ENCODE data around the gene OOSP4A. TPM values are rescaled to one million over a fixed set of nuclear protein-coding genes. Genes with fewer than 3 reads are reported as not detected.
"Not testable (repeated sequence)": the region's sequence is repeated elsewhere in the genome, so short reads cannot be mapped to it uniquely, and the experiment has no call there.

The OOSP4A gene
- total and polyA plus RNA-seq, 3 donors from 2014 or later = not detected

- TF ChIP-seq POLR2A (IDR thresholded peaks at IDR 0.05) (no peak), CTCF (IDR thresholded peaks at IDR 0.05) (no peak)
- Histone ChIP-seq H3K27ac (no peak overlapping the region), H3K4me3 (no peak overlapping the region), H3K36me3 (ENCODE audit: low read depth, missing control alignments) (no peaks in the 10 kb centered on the region), H3K27me3 (no peaks in the 10 kb centered on the region), H3K4me1 (no peaks in the 10 kb centered on the region), H3K9me3 (no peaks in the 10 kb centered on the region)
- WGBS, 2 donors = 89 to 96% methylated on average over 3 of the region's 3 CpGs
- intact Hi-C loops (cut with DNase I; ENCODE audit: low total_unique reads) = no loop called here
- DNase-seq = no peak
These were observed 4.0 kb downstream of the OOSP4A start for GRCh38 chr11:59967677-59968394.

- intact Hi-C loops (cut with DNase I; ENCODE audit: low total_unique reads) = no loop called here
- 80 to 89% methylated on average over 1 of the region's 1 CpG for WGBS, 2 donors
- H3K27ac ChIP-seq = no peak overlapping the region
- H3K36me3 ChIP-seq (ENCODE audit: low read depth, missing control alignments) = no peaks in the 10 kb centered on the region
- H3K4me3 ChIP-seq = no peak overlapping the region
- TF ChIP-seq CTCF (IDR thresholded peaks at IDR 0.05) = no peak
- TF ChIP-seq POLR2A (IDR thresholded peaks at IDR 0.05) = no peak
- H3K27me3 ChIP-seq = no peaks in the 10 kb centered on the region
- H3K4me1 ChIP-seq = no peaks in the 10 kb centered on the region
- DNase-seq = no peak
- H3K9me3 ChIP-seq = no peaks in the 10 kb centered on the region
These were observed 4.6 kb downstream of the OOSP4A start for GRCh38 chr11:59968395-59968783.

- Histone ChIP-seq H3K4me3 (no peak overlapping the region), H3K27me3 (no peaks in the 10 kb centered on the region), H3K36me3 (ENCODE audit: low read depth, missing control alignments) (no peaks in the 10 kb centered on the region), H3K27ac (no peak overlapping the region), H3K9me3 (no peaks in the 10 kb centered on the region), H3K4me1 (no peaks in the 10 kb centered on the region)
- no peak for TF ChIP-seq CTCF (IDR thresholded peaks at IDR 0.05)
- no peak for TF ChIP-seq POLR2A (IDR thresholded peaks at IDR 0.05)
- intact Hi-C loops (cut with DNase I; ENCODE audit: low total_unique reads) = no loop called here
- no peak for DNase-seq
- 78 to 79% methylated on average over 5 of the region's 5 CpGs for WGBS, 2 donors
These were observed 9.3 kb downstream of the OOSP4A start for GRCh38 chr11:59973097-59973496.

DNA sequence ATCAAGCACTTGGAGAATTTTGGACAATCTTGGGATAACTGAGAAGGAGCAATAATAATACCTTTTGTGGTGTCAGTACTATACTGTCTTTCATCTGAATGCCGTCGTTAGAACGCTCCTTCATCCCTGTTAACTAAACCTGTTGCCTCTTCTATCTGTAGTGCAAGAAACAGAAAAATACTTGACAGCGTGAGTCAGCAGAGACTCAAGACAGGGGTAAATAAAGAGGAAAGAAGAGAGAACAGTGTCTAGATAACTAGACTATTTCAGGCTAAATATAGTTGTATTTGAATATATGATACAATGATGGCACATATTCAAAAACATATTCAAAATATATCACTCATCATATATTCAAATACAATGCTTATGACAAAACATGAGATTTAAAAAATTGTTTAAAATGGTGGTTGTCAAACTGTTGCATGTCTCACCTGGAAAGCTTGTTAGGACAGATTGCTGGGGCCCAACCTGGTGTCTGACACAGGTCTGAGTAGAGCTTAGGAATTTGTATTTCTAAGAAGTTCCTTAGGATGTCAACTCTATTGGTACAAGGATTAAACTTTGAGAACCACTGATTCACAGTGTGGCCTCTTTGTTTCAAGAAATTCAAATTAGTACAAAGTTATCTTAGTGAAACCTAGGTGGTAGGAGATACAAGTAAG, 17.4 kb downstream of the OOSP4A start:
- TF ChIP-seq POLR2A (IDR thresholded peaks at IDR 0.05) = no peak
- no peak for TF ChIP-seq CTCF (IDR thresholded peaks at IDR 0.05)
- Histone ChIP-seq H3K4me1 (no peaks in the 10 kb centered on the region), H3K27me3 (no peaks in the 10 kb centered on the region), H3K4me3 (no peak overlapping the region), H3K9me3 (no peaks in the 10 kb centered on the region), H3K27ac (no peak overlapping the region), H3K36me3 (ENCODE audit: low read depth, missing control alignments) (no peaks in the 10 kb centered on the region)
- intact Hi-C loops (cut with DNase I; ENCODE audit: low total_unique reads) = no loop called here
- no peak for DNase-seq
- WGBS, 2 donors = 93 to 99% methylated on average over 4 of the region's 4 CpGs

DNA sequence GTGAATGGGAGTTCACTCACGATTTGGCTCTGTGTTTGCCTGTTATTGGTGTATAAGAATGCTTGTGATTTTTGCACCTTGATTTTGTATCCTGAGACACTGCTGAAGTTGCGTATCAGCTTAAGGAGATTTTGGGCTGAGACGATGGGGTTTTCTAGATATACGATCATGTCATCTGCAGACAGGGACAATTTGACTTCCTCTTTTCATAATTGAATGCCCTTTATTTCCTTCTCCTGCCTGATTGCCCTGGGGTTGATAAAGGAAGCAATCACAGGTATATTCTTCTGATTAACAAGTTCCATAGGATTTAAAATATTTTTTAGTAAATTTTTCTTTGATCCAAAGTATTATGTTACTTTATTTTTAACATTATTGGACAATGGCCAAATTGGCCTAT, 18.2 kb downstream of the OOSP4A start:
- H3K27me3 ChIP-seq; H3K36me3 ChIP-seq (ENCODE audit: low read depth, missing control alignments); H3K4me1 ChIP-seq; H3K27ac ChIP-seq; intact Hi-C loops (cut with DNase I; ENCODE audit: low total_unique reads); DNase-seq; H3K9me3 ChIP-seq; H3K4me3 ChIP-seq: not testable (repeated sequence)
- WGBS, 2 donors = 64 to 65% methylated on average over 4 of the region's 4 CpGs
